Left lung (tissue), 10 donors: ENCODE data around the gene TOX2. TPM values are rescaled to one million over a fixed set of nuclear protein-coding genes. Genes with fewer than 3 reads are reported as not detected.

Experiments used
- ATAC-seq: fragments of 200-7000 bp; cut with Tn5 transposase; one replicate; pipeline ENCODE4 v1.9.1; 2020; ENCODE audit warnings: moderate library complexity
- DNase-seq, 4 donors: peaks; one replicate each; pipeline ENCODE4 v3.0.0-alpha.2; 2013 to 2020
- H3K27ac ChIP-seq, 2 donors: fragments of 200-600 bp; sonication (generic) in 1 of 2; one replicate each; pipeline versions ENCODE4 v1.5.0 to v1.8.0; 2020 to 2021
- H3K27me3 ChIP-seq, 2 donors: fragments of 200-600 bp; sonication (generic) in 1 of 2; one replicate each; pipeline versions ENCODE4 v1.5.0 to v1.8.0; 2020 to 2021
- H3K36me3 ChIP-seq, 2 donors: fragments of 200-600 bp; sonication (generic) in 1 of 2; one replicate each; pipeline versions ENCODE4 v1.5.0 to v1.8.0; 2020 to 2021
- H3K4me1 ChIP-seq, 2 donors: fragments of 200-600 bp; one replicate each; pipeline ENCODE4 v1.8.0; 2021
- H3K4me3 ChIP-seq, 2 donors: fragments of 200-600 bp; sonication (generic) in 1 of 2; one replicate each; pipeline versions ENCODE4 v1.5.0 to v1.8.0; 2020 to 2021; ENCODE audit warnings: mild to moderate bottlenecking in 1 of 2
- H3K9me3 ChIP-seq, 2 donors: fragments of 200-600 bp; sonication (generic) in 1 of 2; one replicate each; pipeline versions ENCODE4 v1.5.0 to v1.8.0; 2020 to 2021
- intact Hi-C, 2 donors: fragments of 100-400 bp; cut with DNase I; formaldehyde crosslinking; loops; one replicate each; pipeline versions ENCODE4 v1.11.2 to v1.14.2; 2022
- polyA plus RNA-seq, 6 donors: library from polyadenylated mRNA; unstranded; fragments of 120-200 nt; gene quantifications; one replicate each; pipeline ENCODE4 v1.2.1, GENCODE V29; 2013; ENCODE audit not compliant: insufficient read length in 6 of 6
- total RNA-seq, 2 donors: library from RNA; stranded (reverse); fragmentation: NEBNext Ultra II Directional; extraction: Animal tissue kit (Norgen Biotek cat#: 25700); gene quantifications; one replicate each; pipeline ENCODE4 v1.2.1, GENCODE V29; 2021
- TF ChIP-seq, protein P1 (sequence below), 2 donors: fragments of 200-600 bp; sonication (generic) in 1 of 2; IDR thresholded peaks; one replicate each; pipeline versions ENCODE4 v1.5.0 to v1.8.0; 2021; ENCODE audit warnings: antibody characterized with exemption in 2 of 2
- donor health status: DM: no; HTN: yes; CAD: no.
- donor health status: DM: no; HTN: no; CAD: no.

The TOX2 gene
- total and polyA plus RNA-seq, 8 donors: 14.5 to 61.1 (median 41.3) TPM

DNA sequence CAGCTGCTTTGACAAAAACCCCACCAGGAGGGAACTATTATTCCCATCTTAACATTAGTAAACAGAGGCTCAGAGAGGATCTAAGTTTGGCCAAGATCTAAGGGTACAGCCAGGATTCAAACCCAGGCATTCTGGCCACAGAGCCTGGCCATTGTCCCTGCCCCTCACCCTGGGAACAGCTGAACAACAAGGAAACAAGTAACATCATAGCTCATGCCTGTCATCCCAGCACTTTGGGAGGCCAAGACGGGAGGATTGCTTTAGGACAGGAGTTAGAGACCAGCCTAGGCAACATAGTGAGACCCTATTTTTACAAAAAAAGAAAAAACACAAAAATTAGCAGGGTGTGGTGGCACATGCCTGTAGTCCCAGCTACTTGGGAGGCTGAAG is 27.5 kb downstream of the TOX2 start:
- H3K4me1 ChIP-seq: peaks cover 39 to 64% of the 10 kb centered on the region in 2 donors
- H3K36me3 ChIP-seq: no peaks in the 10 kb centered on the region
- TF ChIP-seq, protein P1, sequence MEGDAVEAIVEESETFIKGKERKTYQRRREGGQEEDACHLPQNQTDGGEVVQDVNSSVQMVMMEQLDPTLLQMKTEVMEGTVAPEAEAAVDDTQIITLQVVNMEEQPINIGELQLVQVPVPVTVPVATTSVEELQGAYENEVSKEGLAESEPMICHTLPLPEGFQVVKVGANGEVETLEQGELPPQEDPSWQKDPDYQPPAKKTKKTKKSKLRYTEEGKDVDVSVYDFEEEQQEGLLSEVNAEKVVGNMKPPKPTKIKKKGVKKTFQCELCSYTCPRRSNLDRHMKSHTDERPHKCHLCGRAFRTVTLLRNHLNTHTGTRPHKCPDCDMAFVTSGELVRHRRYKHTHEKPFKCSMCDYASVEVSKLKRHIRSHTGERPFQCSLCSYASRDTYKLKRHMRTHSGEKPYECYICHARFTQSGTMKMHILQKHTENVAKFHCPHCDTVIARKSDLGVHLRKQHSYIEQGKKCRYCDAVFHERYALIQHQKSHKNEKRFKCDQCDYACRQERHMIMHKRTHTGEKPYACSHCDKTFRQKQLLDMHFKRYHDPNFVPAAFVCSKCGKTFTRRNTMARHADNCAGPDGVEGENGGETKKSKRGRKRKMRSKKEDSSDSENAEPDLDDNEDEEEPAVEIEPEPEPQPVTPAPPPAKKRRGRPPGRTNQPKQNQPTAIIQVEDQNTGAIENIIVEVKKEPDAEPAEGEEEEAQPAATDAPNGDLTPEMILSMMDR (IDR thresholded peaks at IDR 0.05): no peak
- no peaks in the 10 kb centered on the region for H3K9me3 ChIP-seq
- H3K27ac ChIP-seq: peak overlapping the region; percentile 69 to 96
- DNase-seq (no peak), ATAC-seq (no peak)
- H3K4me3 ChIP-seq: no peak overlapping the region
- H3K27me3 ChIP-seq: no peaks in the 10 kb centered on the region
- intact Hi-C loops: no loop called here

DNA sequence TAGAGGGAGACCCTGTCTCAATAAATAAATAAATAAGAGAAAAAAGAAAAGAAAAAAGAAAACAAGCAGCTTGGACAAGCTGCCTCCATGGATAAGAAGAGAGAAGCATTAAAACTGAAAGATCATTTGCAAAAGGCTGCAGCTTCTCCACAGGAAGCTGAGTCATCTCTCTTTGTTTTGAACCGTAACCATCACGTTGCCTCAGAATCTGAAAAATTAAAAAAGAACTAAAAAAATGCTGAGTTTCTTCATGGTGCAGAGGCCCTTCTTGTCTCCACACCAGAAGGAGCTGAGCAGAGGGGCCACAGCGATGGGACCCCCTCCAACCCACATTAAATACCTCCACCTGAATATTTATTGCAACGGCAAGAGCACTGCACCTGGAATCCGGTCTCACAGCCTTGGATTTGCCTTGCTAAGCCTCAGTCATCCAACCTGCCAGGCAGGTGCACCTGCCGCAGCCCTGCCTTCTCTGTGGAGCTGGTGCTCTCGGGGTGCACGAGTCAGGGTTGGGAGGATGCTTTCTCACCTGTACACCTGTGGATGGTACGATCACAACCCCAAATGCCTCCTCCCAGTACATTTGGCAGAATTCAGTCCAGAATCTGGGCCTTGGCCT is 28.1 kb downstream of the TOX2 start:
- H3K9me3 ChIP-seq: no peaks in the 10 kb centered on the region
- peak; percentile 6 for ATAC-seq
- no peak overlapping the region for H3K4me3 ChIP-seq
- DNase-seq: no peak
- intact Hi-C loops: no loop called here
- H3K4me1 ChIP-seq: peaks cover 39 to 66% of the 10 kb centered on the region in 2 donors
- H3K27ac ChIP-seq: peak overlapping the region; percentile 74 to 96
- TF ChIP-seq, protein P1 (IDR thresholded peaks at IDR 0.05): no peak
- H3K27me3 ChIP-seq: no peaks in the 10 kb centered on the region
- no peaks in the 10 kb centered on the region for H3K36me3 ChIP-seq

DNA sequence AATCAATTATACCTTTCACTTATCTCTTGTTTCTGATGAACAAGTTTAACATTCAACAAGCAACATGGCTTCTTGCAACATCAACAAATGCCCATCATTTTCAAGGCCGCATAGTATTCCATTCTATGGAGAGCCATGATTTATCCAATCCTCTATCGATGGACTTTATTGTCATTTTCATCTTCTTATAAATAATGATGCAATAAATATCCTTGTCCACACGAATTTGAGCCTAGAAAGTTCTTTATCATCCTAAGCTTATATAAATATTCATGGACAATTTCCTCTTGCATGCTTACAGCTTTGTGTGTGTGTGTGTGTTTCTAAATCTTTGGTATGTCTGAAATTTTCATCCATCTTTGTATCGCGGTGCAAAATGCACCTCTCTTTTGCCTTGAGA is 29.1 kb downstream of the TOX2 start:
- Histone ChIP-seq H3K36me3 (no peaks in the 10 kb centered on the region), H3K4me3 (no peak overlapping the region), H3K27me3 (no peaks in the 10 kb centered on the region), H3K4me1 (peaks cover 33 to 69% of the 10 kb centered on the region in 2 donors), H3K27ac (peak overlapping the region in 1 of 2 donors; percentile 96), H3K9me3 (no peaks in the 10 kb centered on the region)
- intact Hi-C loops: no loop called here
- TF ChIP-seq, protein P1 (IDR thresholded peaks at IDR 0.05): no peak
- ATAC-seq: no peak
- no peak for DNase-seq

DNA sequence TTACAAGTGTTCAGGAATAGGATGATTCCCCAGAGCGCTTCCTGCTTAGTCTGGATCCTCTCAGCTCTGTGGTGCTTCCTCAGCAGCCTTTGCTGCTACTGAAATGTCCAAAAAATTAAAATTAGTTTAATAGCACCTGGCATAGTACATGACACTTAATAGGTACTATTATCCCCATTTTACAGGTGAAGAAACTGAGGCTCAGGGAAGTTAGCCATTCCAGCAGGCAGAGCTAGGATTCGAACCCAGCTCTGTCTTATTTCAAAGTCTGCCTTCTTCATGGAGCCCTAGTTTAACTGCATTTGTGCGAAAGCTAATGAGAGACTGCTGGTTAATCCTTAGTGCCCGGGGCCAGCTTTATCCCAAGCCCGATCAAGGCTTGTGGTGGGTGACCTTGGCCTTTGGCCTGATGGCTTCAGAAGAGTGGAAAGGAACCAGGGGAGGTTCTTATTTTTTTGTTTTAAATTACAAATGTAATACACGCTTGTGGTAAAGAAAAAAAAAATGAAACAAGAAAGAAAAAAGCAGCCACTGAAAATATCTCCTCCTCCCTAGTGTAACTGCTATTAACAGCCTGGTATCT is 30.1 kb downstream of the TOX2 start:
- intact Hi-C loops: no loop called here
- Histone ChIP-seq H3K27me3 (no peaks in the 10 kb centered on the region), H3K36me3 (no peaks in the 10 kb centered on the region), H3K27ac (no peak overlapping the region), H3K9me3 (no peaks in the 10 kb centered on the region), H3K4me1 (peaks cover 23 to 67% of the 10 kb centered on the region in 2 donors), H3K4me3 (no peak overlapping the region)
- DNase-seq: no peak
- TF ChIP-seq, protein P1 (IDR thresholded peaks at IDR 0.05): no peak
- no peak for ATAC-seq

DNA sequence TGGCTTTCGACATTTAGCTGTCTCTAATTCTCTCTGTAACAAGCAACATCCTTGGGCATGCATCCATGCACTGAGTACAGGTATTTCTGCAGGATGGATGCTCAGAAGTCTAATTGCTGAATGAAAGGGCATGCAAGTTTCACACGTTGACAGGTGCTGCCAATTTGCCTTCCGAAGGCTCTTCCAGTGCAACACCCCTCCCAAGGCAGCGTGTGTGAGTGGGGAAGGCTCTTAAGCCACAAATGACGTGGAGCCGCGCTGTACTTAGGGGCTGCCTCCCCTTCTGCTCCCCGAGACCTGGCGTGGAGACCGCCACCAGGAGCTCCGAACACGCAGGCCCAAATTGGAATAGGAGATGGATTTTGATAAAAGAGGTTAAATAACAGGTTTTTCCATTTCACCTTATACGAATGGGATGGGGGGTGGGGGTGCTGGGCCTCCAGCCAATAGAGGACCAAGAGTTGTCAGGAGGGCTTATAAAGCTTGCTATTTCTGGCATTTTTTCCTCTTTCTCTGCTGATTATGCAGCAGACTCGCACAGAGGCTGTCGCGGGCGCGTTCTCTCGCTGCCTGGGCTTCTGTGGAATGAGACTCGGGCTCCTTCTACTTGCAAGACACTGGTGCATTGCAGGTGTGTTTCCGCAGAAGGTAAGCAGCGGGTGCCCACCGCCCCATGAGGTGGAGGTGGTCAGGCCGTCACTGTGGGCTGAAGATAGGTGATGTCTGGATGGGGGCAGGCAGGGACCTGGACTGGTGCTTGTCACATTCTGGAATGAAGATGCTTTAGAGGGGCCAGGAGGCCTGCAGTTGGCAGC is 30.9 kb downstream of the TOX2 start:
- H3K9me3 ChIP-seq: no peaks in the 10 kb centered on the region
- DNase-seq (no peak), ATAC-seq (no peak)
- no peaks in the 10 kb centered on the region for H3K27me3 ChIP-seq
- peaks cover 25 to 67% of the 10 kb centered on the region in 2 donors for H3K4me1 ChIP-seq
- H3K27ac ChIP-seq: no peak overlapping the region
- intact Hi-C loops: no loop called here
- TF ChIP-seq, protein P1 (IDR thresholded peaks at IDR 0.05): no peak
- no peaks in the 10 kb centered on the region for H3K36me3 ChIP-seq
- no peak overlapping the region for H3K4me3 ChIP-seq
